GM21717 (cell line): ENCODE measurements around the gene DNAAF8.
"Not testable (repeated sequence)": the region's sequence is repeated elsewhere in the genome, so short reads cannot be mapped to it uniquely, and the experiment has no call there.

Experiments
- ATAC-seq: cut with Tn5 transposase; IDR thresholded peaks from one replicate; pipeline ENCODE4 v1.9.1; 2021; ENCODE audit warnings: mild to moderate bottlenecking, moderate library complexity; ENCODE audit not compliant: unreplicated experiment

DNAAF8 gene

GRCh38 chr16:4778050-4778392 is 43.7 kb downstream of the DNAAF8 start:
- ATAC-seq, result no peak

GRCh38 chr16:4780235-4780634 is 45.9 kb downstream of the DNAAF8 start:
- ATAC-seq, result no peak

DNA sequence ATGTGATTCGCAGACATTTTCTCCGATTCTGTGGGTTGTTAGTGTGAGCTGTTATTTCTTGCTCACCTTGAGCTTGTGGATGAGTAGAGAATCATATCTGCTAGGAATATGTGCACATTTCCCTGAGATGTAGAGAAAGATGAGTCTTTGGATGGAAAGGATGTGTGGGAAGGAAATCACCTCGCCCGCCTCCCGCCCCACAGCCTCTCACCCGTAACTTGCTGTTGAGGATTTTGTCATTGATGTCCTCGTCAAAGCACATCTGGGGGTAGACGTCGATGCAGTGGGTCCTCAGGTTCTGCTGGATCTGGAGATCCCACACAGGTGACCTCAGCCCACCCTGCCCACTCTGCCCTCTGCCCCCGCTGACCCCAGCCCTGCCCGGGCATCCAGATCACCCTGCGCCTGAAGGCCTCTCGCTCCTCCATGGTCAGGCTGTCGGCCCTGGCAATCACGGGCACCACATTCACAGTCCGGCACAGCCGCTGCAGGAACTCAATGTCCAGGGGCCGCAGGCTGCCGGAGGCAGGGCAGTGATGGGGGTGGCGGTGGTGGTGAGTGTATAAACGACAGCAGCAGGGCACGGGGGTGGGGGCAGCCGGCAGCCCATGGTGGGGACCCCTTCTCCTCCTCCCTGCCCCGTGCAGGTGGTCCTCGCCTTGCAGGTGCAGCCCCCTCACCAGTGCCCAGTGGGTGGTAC is 49.1 kb downstream of the DNAAF8 start:
- ATAC-seq, result no peak

DNA sequence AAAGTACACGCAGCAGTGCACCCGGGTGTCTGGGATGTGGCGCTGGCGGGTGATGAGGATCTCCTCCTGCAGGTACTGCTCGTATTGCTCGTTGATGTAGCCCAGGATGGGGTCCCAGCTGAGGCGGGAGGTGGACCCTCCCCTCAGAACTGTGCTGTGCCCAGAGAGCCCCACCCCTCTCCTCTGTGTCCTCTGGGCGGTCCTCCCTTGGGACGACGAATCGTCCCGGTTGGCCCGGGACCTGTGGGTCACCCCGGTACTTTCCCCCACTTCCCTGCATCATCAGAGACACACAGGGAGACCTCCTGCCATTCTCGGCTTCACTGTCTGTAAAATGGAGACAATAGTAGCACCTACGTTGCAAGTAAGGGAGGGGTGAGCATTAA is 49.6 kb downstream of the DNAAF8 start:
- ATAC-seq, result no peak

- ATAC-seq, result not testable (repeated sequence)
Measured at GRCh38 chr16:4784444-4784987, 50.2 kb downstream of the DNAAF8 start.

GRCh38 chr16:4785758-4786433 is 51.6 kb downstream of the DNAAF8 start:
- no peak for ATAC-seq

GRCh38 chr16:4787068-4787467 is 52.7 kb downstream of the DNAAF8 start:
- no peak for ATAC-seq

- ATAC-seq, result no peak
Measured at GRCh38 chr16:4787627-4788482, 53.5 kb downstream of the DNAAF8 start, which contains the start of gene SEPTIN12. TSS of gene SEPTIN12 (minus strand) at chr16:4788345. CDS start at chr16:4787645, 700 bp downstream.

DNA sequence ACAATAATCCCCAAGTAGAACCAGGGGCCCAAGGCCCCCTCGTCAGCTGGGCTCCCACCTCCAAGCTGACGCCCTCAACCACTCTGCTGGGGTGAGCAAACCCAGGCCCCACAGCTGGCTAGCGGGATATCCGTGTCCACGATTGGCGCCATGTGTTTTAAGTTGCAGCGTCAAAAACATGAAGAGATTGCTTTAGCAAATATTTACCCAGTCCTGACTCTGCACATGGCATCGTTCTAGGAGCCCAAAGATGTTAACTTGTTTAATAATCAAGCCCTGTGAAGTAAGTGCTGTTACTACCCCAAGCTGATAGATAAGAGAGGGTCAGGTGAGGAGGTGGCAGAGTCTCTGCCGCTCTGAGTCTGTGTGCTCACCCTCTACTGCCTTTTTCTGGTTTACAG is 54.2 kb downstream of the DNAAF8 start:
- ATAC-seq, result no peak

DNA sequence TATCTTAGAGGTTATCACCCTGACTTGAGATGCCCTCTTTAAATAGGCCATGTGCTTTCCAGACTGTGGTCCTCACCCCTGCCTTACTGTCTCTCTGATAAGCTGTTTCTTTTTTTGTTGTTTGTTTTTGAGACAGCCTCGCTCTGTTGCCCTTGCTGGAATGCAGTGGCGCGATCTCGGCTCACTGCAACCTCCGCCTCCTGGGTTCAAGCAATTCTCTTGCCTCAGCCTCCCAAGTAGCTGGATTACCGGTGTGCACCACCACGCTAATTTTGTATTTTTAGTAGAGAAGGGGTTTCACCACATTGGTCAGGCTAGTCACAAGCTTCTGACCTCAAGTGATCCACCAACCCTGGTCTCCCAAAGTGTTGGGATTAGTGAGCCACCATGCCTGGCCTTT is 54.6 kb downstream of the DNAAF8 start:
- no peak for ATAC-seq

DNA sequence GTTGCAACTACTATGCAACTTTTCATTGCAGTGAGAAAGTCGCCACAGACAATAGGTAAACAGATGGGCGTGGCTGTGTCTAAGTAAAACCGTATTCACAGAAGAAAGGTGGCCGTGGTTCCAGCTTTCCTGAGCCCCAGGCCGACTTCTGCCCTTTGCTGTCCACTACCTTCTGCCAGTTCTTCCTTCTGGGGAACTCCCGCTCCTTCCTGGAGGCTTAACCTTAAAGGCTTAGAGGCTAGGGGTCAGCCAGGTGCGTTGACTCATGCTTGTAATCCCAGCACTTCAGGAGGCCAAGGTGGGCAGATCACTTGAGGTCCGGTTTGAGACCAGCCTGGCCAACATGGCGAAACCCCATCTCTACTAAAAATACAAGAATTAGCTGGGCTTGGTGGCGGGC is 55.9 kb downstream of the DNAAF8 start:
- ATAC-seq, result no peak

GRCh38 chr16:4790871-4791270 is 56.5 kb downstream of the DNAAF8 start:
- ATAC-seq, result no peak

DNA sequence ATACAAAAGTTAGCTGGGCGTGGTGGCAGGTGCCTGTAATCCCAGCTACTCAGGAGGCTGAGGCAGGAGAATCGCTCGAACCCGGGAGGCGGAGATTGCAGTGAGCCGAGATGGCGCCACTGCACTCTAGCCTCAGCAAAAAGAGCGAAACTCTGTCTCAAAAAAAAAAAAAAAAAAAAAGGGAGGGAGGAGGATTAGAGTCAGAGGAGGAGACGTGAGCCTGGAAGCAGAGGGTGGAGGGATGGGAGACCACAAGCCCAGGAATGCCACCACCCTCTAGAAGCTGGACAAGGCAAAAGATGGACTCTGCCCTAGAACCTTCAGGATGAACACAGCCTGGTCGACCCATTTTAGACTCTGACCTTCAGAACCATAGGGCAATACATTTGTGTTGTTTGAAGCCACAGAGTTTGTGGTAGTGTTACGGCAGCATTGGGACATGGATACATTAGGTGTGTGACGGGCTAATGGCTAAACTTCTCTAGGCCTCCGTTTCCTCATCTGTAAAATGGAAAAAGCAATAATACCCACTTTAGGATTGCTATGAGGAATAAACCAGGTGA is 58.7 kb downstream of the DNAAF8 start:
- no peak for ATAC-seq

DNA sequence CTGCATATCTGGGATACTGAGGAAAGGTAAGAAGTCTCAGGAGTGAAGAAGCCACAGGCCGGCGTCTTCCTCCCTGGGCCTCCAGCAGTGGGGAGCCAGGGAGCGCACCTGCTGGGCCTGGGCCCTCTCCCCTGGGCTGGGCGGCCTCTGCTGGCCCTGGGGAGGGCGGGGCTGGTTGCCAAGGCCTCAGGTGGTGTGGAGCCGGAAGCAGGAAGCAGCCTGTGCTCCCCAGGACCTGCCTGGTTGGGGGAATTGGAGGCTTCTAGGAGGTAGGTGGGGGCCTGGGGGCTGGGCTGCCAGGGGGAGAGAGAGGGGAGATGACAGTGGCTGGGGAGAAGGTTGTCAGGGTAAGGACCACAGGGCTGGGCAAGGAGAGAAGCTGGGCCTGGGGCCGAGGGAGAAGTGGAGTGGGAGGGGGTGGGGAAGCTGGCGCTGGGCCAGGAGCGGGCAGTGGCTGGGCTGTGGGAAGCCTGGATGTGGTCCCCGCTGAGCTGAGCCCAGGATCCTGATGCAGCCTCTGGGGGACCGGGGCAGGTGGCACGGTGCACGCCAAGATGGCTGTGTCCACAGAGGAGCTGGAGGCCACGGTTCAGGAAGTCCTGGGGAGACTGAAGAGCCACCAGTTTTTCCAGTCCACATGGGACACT is 61.0 kb downstream of the DNAAF8 start, which contains the start of gene SMIM22:
TSS of gene SMIM22 (plus strand) at position 189 of the 647 bp plus-strand sequence. CDS start at position 555, 366 bp downstream.
- no peak for ATAC-seq

DNA sequence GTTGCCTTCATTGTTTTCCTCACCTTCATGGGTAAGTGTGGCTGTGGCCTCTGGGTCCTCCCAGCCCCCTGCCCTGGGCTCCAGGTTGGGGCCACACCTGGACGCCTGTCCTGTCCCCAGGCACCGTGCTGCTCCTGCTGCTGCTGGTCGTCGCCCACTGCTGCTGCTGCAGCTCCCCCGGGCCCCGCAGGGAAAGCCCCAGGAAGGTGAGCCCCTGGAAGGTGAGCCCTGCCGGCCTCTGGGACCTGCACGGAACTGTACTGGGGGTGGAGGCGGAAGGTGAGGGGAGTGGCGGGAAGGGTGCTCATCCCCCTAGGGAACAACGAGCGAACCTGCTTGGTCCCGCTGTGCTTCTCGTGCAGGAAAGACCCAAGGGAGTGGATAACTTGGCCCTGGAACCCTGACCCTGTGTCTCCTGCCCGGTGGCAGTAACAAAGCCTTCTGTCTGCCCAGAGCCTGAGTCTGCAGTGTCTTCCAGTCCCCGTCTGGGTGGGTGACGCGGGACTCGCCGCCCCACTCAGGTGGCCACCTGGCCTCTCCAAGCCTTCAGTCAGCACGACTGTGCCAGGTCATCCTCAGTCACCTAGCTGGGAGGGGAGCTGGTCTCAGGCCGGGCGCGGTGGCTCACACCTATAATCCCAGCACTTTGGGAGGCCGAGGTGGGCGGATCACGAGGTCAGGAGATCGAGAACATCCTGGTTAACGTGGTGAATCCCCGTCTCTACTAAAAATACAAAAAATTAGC is 61.7 kb downstream of the DNAAF8 start:
- no peak for ATAC-seq

DNA sequence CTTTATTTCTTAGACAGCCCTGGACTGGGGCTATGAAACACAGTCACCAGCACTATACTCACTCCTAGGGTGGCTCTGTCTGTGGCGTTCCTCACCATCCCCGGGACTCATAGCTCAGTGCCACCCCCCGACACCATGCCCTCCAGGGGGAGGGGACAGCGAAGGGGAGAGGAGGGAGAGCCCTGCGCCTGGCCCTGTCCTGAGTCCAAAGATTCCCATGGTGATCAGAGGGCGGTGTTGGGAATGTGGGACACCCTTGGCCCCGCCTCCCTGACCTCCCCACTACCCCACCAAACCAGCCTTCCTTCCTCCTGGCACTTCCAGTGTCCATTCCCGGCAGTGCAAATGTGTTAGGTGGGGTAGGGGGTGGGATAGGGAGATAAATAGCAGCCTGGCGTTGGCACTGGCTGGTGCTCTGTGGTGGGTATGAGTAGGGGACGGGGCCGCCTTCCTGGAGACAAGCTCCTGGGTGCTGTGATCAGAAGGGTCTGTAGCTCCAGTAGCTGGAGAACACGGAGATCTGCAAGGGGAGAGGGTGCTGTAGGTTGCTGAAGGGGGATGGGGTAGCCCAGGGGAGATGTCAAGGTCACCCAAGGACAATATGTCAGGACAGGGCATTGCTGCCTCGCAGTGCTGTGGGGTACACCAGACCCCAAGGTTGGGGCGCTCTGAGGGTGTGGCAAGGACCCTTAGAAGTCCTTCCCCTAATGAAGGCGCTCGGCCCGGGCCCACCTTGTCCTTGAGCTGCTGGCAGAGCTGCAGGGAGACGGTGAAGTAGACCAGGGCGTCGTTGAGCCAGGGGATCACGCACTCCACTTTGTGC is 62.9 kb downstream of the DNAAF8 start:
- no peak for ATAC-seq

DNA sequence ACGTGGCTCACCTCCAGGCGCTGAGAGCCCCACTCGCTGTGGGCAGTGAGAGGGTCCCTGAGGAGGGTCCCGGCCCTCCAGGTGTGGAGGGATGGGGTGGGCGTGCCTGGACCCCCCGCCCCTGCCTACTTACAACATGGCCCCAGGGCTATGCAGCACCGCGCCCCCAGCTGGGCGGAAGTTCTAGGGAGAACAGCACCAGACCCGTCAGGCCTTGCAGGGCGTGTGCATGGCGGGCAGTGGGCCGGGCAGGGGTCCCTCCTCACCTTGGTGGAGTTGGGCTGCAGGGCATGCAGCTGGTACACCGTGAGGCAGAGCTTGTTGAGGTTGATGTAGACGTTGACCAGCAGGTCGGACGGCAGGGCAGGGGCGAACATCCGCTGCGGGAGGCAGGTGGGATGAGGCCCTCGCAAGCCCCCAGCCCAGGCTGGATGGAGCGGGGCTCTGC is 63.5 kb downstream of the DNAAF8 start:
- ATAC-seq, result no peak

- no peak for ATAC-seq
Measured at GRCh38 chr16:4798456-4798855, 64.1 kb downstream of the DNAAF8 start.
